HG02798 (cell line): ENCODE measurements around the gene GRHL3.

Experiments used
- ATAC-seq: cut with Tn5 transposase; IDR thresholded peaks from one replicate; pipeline ENCODE4 v1.9.1; 2021; ENCODE audit warnings: mild to moderate bottlenecking; ENCODE audit not compliant: unreplicated experiment, poor library complexity

Gene GRHL3

DNA sequence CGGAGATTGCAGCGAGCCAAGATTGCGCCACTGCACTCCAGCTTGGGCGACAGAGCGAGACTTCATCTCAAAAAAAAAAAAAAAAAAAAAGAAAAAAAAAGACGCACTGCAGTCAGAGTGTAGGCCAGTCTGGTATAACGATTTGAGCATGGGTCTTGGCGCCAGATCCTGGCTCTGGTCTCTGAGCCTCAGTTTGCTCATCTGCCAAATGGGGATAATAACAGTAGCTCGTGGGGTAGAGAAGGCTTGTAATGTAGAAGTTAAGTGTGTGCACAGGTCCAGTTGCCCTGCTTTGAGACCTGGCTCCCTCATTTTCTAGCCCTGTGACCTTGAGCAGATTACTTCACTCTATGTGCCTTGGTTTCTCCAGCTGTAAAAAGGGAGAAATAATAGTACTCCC lies 26.3 kb upstream of the GRHL3 start:
- ATAC-seq: no peak

DNA sequence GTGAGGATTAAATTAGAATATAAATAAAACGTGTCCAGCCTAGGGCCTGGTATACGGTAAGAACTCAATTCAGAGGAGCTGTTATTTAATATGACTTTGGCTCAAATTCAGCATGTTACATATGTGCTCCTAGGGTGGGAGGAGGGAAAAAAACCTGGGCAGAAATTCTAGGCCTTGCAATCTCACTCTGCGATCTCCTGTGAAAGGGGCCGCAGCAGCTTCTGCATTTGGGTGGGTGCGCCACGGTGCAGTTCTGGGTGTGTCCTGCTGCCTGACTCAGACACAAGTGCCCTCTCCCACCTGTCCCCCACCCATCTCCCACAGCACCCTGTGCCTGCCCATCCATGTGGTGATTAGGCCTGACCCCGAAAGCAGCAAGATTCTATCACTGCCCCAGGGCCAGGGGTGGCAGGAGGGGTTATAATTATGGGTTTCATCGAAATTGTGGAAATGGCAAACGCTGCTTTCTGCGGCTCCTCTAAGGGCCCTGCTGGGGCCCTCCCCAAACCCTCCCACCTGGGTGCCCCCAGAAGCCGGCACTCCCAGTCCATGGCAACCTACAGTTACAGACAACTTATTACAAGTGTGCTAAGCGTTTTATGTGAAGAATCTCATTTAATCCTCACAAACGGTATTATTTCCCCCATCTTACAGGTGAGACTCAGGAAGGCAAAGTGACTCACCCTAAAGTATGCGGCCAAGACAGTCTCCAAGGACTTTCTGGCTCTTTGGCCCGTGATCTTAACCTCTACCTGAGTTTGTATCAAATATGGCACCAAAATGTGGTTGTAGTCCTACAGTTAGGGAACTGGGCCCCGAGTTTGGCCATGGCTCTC lies 25.5 kb upstream of the GRHL3 start:
- no peak for ATAC-seq

DNA sequence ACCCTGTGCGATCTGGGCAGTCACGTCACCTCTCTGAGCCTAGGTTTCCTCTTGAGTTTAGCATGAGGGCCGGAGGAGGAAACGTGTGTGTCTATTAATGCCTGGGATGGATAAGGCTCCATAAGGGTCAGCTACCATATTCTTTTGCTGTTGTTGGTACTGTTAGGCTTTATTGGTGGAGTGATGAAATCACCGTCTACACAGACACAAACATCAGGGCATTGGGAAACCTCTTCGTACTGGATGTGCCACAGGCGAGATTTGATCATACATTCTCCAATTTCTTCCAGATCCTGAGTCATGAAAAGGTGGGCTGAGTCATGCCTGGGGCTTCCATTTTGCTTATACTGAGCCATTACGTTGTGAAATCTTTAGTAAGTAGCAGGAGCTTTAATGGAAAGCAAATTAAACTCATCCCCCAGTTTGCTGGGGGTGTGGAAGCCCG lies 24.9 kb upstream of the GRHL3 start:
- no peak for ATAC-seq

DNA sequence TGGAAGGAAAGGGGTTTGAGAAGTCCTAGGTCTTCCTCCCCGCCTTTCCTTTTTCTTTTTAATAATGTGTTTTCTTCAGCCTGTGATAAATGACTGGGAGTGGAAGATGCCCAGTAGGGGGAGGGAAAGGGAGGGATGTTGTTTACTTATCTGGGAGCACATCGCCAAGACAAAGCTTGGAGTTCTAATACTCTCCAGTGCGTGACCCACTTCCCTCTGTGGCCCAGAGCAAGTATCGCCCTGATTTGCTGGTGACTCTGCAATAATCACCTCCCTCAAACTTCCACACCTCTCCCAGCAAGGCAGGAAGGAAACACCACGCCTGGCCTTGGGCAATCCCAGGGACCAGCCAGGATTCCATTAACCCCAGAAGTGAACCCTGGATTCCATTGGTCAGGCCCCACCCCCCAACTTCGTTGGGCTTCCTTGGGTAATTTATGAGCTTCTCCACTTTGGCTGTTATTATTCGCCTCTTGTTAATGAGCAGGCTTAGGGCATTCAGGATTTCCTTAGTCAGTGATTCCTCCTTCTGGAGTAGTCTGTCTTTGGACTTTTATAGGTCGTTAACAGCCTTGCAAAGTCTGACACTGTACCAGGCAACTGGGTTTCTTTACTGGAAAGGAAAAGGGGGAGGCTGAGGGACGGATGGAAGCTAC lies 24.3 kb upstream of the GRHL3 start:
- no peak for ATAC-seq

DNA sequence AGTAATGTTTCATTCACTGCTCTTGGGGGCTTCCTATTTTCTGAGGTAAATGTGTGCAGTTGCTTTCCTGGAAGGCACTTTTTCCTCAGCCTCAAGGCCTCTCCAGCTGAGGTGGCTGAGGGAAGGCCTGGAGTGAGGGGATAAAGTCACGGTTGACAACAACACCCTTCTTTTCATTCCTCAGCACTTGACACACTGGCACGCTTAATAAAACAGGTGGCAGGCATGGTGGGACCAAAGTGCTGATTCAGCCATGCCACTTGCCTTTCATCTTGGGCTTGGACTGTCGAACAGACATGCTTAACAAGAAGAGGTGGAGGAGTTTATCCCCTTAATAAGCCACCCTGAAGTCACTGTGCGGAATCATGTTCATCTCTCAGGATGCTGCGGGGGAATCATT lies 23.6 kb upstream of the GRHL3 start:
- no peak for ATAC-seq

DNA sequence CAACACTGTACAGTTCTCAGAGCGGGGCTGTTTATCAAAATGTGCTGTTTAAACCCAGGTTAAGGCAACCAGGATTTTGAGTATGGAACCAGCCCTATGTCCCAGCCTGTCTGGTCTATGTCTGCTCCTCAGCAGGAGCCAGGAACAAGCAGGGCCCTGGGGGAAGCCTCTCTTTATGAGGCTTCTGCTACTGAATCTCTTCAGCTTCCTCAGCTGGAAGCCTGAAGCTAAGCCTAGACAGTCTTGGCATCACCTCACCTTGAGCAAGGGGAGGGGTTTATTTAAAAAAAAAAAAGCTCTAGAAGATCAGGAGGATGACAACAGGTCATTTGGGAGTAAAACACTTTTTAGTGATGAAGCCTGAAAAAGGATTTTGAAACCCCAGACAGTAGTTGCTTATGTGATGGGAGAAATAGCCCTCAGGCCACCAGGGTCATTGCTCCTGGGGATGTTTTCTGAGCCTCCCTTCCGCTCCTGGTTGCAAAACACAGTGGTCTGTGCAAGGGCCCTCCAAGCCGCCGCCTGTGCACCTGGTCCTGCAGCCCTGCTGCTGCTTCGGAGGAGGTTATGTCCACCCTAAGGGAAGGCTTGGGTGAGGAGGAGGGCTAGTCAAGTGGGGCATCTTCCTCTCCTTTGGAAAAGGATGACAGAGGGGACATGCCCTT lies 21.8 kb upstream of the GRHL3 start:
- no peak for ATAC-seq

DNA sequence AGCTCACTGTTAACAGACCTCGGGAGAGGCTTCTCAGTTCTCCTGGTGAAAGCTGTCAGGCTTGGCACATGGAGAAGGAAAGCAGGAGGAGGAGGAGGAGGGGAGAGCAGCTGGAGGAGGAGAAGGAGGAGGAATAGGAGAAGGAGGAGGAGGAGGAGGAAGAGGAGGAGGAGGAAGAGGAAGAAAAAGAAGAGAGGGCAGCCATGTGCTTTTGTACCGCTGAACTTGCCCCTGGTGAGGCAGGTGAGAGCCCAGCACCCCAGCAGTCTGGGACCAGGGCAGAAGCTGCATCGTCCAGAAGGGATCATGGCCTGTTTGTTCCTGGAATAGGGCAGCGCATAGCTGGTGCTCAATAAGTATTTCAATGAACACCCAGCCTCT lies 21.3 kb upstream of the GRHL3 start:
- no peak for ATAC-seq

DNA sequence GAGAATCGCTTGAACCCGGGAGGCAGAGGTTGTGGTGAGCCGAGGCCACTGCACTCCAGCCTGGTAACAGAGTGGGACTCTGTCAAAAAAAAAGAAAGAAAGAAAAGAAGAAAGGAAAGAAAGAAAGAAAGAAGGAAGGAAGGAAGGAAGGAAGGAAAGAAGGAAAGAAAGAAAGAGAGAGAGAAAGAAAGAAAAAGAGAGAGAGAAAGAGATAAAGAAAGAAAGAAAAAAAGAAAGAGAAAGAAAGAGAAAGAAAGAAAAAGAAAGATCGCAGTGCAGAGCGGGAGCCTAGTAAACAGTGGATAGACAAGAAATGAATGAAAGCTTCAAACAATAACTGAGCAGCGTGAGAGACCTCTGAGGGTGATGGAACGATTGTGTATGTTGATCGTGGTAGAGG lies 20.6 kb upstream of the GRHL3 start:
- no peak for ATAC-seq

DNA sequence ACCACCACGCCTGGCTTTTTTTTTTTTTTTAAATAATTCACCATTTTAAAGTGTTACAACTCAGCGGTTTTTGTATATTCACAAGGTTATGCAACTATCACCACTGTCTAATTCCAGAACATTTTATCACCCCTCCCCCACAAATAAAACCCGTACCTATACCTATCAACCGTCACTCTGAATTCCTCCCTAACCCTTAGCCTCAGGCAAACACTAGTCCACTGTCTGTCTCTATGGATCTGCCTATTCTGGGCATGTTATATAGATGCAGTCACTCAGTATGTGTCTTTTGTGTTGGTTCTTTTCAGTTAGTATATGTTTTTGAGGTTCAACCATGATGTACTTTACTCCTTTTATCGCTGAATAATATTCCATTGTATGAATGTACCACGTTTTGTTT lies 19.3 kb upstream of the GRHL3 start:
- no peak for ATAC-seq

DNA sequence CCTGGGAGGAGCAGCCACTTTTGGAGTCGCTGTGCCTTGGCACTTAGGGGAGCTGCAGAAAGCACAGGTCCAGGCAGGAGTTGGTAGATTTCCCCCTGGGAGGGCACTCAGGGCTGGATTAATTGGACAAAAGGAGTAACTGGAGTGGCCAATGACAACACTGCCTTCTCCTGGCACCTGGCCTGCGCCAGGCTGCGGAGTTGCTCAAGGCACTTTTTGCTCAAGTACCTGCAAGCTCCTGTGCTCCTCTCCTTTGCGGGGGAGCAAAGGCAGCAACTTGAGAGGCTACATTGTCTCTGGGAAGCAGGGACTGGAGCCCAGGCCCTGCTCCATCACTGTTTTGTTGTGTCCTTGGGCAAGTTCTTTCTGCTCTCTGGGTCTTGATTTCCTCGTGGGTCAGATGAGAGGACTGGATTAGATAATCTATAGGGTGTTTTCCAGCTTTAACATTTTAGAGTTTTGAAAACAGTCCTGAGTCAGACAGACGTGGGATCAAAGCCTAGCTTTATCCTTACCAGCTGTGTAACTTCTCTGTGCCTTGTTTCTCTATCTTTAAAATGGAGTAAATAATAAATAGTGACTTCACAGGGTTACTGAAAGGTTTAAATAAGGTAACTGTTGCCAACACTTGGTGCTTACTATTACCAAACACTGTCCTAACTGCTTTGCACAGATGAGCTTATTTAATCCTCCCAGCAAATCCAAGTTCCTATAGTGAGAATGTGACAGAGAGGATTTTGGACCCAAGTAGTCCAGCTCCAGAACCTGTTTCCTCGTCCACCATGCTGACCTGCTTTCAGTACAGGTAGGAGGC lies 18.0 kb upstream of the GRHL3 start:
- ATAC-seq: no peak

DNA sequence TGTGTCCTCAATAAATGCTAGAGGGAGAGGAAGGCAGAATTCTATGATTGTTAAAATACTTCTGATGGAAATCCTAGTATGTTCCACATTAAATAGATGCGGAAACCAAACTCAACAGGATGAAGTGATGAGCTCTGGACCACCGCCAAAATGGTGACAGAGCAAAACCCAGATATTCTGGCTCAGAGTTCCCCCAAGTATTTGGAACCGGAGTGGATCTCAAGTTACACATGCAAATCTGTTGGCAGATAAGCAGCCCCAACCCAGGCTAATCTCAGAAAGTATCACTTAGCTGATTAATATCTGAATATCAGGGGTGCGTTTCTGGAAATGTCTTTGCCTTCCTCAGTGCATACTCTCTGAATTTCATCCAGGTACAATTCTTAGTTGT lies 17.4 kb upstream of the GRHL3 start:
- ATAC-seq: no peak

DNA sequence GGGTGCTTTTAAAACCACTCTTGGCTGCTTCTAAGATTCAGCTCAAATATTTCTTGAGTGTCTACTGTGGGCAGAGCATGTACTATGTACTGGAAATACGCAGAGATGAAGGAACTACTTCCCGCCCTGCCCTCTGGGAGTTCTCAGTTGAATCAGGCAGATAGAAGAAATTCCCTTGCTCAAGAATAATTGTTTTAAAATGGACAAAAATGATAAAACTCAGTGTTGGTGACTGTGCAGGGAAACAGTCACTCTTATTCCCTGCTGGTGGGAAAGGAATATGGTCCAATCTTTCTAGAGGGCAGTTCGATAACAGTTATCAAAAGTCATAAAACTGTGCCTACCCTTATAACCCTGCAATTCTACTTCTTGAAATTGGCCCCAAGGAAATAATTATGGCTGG lies 16.9 kb upstream of the GRHL3 start:
- no peak for ATAC-seq

DNA sequence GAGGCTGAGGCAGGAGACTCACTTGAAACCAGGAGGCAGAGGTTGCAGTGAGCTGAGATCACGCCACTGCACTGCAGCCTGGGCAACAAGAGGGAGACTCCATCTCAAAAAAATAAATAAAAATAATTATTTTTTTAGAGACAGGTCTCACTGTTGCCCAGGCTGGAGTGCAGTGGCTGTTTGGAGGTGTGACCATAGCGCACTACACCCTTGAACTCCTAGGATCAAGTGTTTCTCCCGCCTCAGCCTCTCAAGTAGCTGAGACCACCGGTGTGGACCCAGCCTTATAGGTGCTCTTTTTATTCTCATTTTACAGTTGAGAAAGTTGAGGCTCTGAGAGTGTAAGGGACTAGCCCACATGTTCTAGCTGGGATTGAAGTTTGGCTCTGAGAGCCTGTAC lies 15.6 kb upstream of the GRHL3 start:
- ATAC-seq: no peak

DNA sequence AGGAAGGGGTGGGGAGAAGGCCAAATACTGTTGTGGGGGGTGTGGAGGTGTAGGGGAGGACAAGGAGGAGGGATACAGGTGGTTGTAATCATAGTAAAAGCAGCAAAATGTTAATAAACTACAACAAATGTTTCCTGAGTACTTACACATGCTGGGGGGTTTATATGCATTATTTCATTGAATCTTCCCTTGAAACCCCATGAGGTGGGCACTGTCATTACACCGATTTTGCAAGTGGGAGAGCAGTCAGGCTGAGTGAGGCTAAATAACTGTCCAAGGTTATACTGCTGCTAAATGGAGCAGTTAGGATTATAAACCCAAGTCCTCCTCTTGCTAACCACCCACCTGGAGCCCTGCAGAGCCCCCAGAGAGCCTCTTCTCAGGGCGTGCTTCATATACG lies 14.4 kb upstream of the GRHL3 start:
- no peak for ATAC-seq

DNA sequence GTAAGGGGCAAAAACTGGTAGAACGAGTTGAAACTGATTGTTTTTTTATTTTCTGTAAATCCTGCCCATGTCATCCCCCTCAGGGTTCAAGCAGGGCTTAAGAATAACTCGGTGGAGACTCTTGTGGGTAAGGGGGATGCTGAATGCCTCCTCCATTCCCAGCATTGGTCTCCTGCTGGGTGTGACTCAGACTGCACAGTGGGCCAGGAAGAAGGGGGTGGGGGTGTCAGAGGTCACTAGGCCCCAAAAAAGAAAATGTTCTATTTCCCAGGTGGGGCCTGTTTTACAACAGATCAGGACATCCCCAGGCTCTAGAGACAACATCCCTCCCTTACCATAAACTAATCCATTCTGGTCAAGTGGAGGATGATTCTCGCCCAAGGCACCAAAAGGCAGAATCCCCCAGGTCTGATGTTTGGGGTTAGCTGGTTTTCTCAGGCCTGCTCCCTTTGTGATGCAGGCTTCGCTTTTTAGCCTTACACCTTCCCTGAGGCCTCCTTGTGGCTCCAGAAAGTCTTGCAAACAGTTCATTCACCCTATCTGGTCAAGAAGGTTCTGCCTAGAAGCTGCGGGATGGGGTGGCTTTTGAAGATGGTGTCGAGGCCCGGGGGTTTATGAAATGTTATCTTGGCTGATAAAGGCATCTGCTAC lies 10.7 kb upstream of the GRHL3 start:
- ATAC-seq: no peak

DNA sequence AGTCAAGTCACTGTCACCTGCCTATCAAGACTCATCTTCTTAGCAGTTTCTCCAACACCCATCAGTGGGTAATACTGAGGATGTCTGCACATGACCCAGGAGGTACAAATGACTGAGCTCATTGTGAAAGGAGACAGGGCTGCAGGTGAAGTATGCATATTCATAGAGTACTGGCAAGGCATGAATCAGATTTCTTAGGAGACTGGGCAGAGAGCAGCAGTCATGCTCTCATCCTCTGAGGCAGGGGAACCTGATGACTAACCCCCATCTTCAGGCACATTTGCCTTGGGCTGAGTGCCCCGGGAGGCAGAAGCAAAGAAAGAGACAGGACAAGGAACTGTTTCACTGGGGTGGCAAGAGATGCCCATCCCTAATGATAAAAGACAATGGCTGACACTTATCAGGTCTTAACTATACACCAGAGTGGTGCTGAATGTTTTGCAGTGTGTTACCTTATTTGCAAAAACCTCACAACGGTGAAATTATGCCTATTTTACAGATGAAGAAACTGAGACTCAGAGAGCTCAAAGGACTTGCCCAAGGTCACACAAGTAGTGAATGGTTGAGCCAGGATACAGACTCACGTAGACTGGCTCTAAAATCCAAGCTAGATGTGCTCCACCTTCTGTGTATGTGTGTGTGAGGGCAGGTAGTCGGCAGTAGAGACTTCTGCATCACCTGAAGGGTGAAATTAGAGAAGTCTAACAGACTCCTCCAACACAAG lies 9.2 kb upstream of the GRHL3 start:
- ATAC-seq: no peak

DNA sequence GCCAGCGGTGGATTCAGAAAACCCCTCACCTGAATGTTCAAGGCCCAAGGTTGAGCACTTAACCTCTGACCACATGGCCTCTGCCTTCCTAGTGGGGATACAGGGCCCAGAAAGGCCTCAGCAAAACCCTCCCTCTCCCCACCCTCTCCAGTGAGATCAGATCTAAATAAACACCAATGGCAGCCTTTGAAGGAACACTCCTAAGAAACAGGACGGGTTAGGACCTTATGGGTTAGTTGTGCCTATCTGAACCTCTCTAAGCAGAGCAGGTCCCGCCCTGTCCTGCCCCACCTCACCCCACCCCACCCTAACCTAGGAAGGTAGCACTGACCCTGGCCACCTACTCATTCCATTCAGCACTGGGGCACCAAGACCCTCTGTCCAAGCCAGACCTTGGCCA lies 7.9 kb upstream of the GRHL3 start:
- no peak for ATAC-seq

DNA sequence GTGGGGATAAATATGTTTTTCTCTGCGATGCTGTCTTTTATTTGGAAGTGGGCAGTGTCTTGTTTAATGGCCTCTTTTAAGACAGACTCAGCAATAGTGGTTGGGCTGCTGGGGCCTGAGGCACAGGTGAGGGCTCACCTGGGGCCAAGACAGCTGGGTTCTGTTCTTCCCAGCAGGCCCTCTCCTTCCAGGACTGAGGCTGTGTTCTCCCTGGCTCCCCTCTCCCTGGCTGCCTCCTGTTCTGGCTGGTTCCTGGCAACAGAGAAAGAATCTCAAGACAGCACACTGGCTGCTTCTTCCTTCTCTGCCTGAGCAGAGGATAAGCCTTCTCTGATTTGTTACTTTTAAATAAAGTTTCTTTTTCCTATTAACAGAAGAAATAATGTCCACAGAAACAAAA lies 7.4 kb upstream of the GRHL3 start:
- ATAC-seq: no peak

DNA sequence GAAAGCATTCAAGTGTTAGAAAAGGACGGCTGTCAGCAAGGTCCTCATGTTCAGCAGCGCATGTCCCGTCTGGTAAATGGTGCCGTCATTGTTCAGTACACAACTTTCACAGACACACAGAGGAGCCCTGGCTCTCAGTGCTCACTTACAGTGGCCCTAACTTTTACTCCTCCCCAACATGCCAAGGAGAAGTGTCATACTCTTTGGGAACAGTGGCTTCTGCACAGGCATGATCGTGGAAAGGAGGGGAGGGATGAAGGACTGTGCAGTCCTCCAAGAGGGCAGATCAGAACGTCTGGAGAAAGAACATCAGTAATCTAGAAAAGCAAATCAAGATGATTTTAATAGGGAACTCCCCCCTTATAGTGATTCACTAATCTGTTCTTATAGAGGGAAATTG lies 3.8 kb upstream of the GRHL3 start:
- ATAC-seq: no peak

DNA sequence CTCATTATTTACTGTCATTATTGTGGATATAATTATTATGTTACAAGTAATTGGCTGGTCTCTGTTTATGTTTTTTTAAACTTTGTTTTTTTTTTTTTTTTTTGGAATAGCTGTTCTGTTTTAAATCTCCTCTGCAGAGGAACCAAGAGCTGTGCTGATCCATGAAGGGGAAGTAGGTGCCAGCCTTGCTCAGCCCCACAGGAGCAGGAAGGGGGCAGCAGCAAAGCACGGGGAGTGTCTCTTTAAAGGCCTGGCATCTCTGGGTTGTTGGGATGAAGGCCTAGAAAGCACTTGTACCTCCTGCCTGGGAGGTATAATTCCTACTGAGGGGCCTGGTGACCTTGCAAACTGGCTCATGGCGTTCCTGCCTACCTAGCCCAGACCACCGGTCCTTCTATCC lies 2.5 kb upstream of the GRHL3 start:
- ATAC-seq: no peak
